ENCODE results near the gene IGFN1. TPM values are rescaled to one million over a fixed set of nuclear protein-coding genes. Genes with fewer than 3 reads are reported as not detected.

IGFN1 gene
- total RNA-seq, 2 donors from 2014 or later: 0.12 to 0.16 TPM

GRCh38 chr1:201248721-201249559, 58.3 kb downstream of the IGFN1 start:
- intact Hi-C loops (cut with DNase I): no loop called here
- no peaks in the 10 kb centered on the region for H3K27me3 ChIP-seq
- no peaks in the 10 kb centered on the region for H3K36me3 ChIP-seq
- DNase-seq: no peak
- H3K27ac ChIP-seq: no peak overlapping the region
- no peak overlapping the region for H3K9ac ChIP-seq (ENCODE audit: low read depth in 2 of 2, low read length in 2 of 2)
- TF ChIP-seq, protein P1, sequence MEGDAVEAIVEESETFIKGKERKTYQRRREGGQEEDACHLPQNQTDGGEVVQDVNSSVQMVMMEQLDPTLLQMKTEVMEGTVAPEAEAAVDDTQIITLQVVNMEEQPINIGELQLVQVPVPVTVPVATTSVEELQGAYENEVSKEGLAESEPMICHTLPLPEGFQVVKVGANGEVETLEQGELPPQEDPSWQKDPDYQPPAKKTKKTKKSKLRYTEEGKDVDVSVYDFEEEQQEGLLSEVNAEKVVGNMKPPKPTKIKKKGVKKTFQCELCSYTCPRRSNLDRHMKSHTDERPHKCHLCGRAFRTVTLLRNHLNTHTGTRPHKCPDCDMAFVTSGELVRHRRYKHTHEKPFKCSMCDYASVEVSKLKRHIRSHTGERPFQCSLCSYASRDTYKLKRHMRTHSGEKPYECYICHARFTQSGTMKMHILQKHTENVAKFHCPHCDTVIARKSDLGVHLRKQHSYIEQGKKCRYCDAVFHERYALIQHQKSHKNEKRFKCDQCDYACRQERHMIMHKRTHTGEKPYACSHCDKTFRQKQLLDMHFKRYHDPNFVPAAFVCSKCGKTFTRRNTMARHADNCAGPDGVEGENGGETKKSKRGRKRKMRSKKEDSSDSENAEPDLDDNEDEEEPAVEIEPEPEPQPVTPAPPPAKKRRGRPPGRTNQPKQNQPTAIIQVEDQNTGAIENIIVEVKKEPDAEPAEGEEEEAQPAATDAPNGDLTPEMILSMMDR (IDR thresholded peaks at IDR 0.05): no peak
- H3K4me3 ChIP-seq: no peak overlapping the region
- no peaks in the 10 kb centered on the region for H3K4me1 ChIP-seq
- no peaks in the 10 kb centered on the region for H3K9me3 ChIP-seq

DNA sequence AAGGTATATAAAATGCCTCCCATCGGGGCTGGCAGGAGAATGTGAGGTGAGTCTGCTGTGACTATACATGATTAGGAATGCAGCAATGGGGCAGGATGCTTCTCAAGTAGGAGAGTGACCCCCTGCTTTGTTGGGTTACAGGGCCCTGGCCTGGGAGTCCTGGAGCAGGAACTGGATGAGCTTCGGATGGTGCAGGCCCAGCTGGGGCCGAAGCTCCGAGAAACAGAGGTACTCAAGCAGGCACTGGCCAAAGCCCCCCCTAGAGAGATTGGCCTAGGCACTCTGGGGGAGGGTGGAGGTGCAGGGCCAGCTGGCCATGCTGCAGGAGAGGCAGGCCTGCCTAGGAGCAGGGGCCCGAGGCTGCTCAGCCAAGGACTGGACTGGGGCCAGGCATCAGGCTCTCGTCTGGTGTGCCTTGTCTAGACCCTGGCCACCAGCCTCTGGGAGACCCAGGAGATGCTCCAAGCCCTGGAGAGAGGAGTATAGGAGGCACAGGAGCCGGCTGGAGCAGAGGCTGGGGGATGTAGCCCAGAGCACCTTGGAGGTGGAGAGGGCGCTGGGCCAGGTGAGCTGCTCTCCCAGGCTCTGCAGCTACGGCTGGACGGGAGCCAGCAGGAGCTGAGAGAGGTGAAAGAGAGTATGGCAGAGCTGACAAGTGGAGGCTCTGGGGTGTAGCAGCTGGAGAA, 59.8 kb downstream of the IGFN1 start:
- peak overlapping the region in 1 of 2 donors; percentile 12 for H3K9ac ChIP-seq (ENCODE audit: low read depth in 2 of 2, low read length in 2 of 2)
- H3K4me3 ChIP-seq: no peak overlapping the region
- no peak for DNase-seq
- intact Hi-C loops (cut with DNase I): no loop called here
- H3K27me3 ChIP-seq: no peaks in the 10 kb centered on the region
- H3K27ac ChIP-seq: no peak overlapping the region
- TF ChIP-seq, protein P1 (IDR thresholded peaks at IDR 0.05): no peak
- H3K9me3 ChIP-seq: no peaks in the 10 kb centered on the region
- no peaks in the 10 kb centered on the region for H3K4me1 ChIP-seq
- no peaks in the 10 kb centered on the region for H3K36me3 ChIP-seq

- Histone ChIP-seq H3K4me3 (no peak overlapping the region), H3K9me3 (no peaks in the 10 kb centered on the region), H3K4me1 (no peaks in the 10 kb centered on the region), H3K9ac (ENCODE audit: low read depth in 2 of 2, low read length in 2 of 2) (no peak overlapping the region), H3K36me3 (no peaks in the 10 kb centered on the region), H3K27ac (no peak overlapping the region), H3K27me3 (no peaks in the 10 kb centered on the region)
- no peak for DNase-seq
- TF ChIP-seq, protein P1 (IDR thresholded peaks at IDR 0.05): no peak
- intact Hi-C loops (cut with DNase I): no loop called here
Observed at GRCh38 chr1:201251411-201251810, 60.8 kb downstream of the IGFN1 start.

DNA sequence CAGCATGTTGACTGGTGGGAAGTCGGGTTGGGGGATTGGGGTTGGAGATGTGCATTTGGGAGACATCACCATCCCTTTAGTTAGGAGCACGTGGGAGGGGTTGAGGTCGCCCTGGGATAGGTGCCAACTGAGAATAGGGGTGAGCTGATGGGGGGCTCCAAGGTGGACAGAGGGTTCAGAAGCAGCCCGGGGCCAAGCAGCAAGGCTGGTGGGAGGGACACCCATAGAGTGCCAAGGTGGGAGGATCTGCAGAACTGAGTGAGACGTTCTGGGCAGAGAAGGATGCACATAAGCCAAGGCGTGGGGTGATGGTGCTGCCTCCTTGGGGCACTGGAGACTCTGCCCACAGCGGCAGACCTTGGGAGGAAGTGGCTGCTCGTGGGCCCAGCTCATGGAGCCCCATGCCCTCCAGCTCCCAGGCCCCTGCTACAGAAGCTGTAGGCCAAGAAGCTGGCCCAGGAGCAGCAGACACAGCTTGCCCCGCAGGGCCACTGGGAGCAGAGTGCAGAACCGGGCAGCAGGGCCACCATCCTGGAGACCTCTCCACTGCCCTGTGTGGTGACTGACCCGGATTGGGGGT, 61.3 kb downstream of the IGFN1 start:
- Histone ChIP-seq H3K27ac (no peak overlapping the region), H3K9ac (ENCODE audit: low read depth in 2 of 2, low read length in 2 of 2) (no peak overlapping the region), H3K4me1 (no peaks in the 10 kb centered on the region), H3K27me3 (no peaks in the 10 kb centered on the region), H3K4me3 (no peak overlapping the region), H3K36me3 (no peaks in the 10 kb centered on the region), H3K9me3 (no peaks in the 10 kb centered on the region)
- no peak for DNase-seq
- intact Hi-C loops (cut with DNase I): no loop called here
- TF ChIP-seq, protein P1 (IDR thresholded peaks at IDR 0.05): no peak

- TF ChIP-seq, protein P1 (IDR thresholded peaks at IDR 0.05): no peak
- Histone ChIP-seq H3K27ac (no peak overlapping the region), H3K36me3 (no peaks in the 10 kb centered on the region), H3K9me3 (no peaks in the 10 kb centered on the region), H3K4me3 (no peak overlapping the region), H3K4me1 (no peaks in the 10 kb centered on the region), H3K27me3 (no peaks in the 10 kb centered on the region), H3K9ac (ENCODE audit: low read depth in 2 of 2, low read length in 2 of 2) (no peak overlapping the region)
- intact Hi-C loops (cut with DNase I): no loop called here
- peak; percentile 12 for DNase-seq
Observed at GRCh38 chr1:201252944-201253371, 62.3 kb downstream of the IGFN1 start.
